ENCODE measurements around the gene LY6G6C.
A peak's percentile ranks its signal among the peaks of the same experiment; 100 is the strongest.

Gene LY6G6C

GRCh38 chr6:31727717-31728671, 6.4 kb upstream of the LY6G6C start:
- peaks cover 74% of the 10 kb centered on the region for H4K20me1 ChIP-seq
- peak overlapping the region; percentile 99 for H3K4me2 ChIP-seq
- no peaks in the 10 kb centered on the region for H3K9me3 ChIP-seq
- H3K4me3 ChIP-seq: peak overlapping the region; percentile 94
- H3K4me1 ChIP-seq: peaks cover 89% of the 10 kb centered on the region
- H3K27me3 ChIP-seq: no peaks in the 10 kb centered on the region
- H3K36me3 ChIP-seq: peaks cover 62% of the 10 kb centered on the region
- peak overlapping the region; percentile 88 for H3K27ac ChIP-seq
- peak overlapping the region; percentile 89 for H3K9ac ChIP-seq
- TF ChIP-seq Cebpa-rat (IDR thresholded peaks at IDR 0.05): no peak

GRCh38 chr6:31727034-31727716, 5.6 kb upstream of the LY6G6C start:
- Histone ChIP-seq H3K4me1 (peaks cover 90% of the 10 kb centered on the region), H3K36me3 (peaks cover 54% of the 10 kb centered on the region), H3K27ac (peak overlapping the region; percentile 88), H3K27me3 (no peaks in the 10 kb centered on the region), H3K4me3 (peak overlapping the region; percentile 11; the same call in 1 of the 2 replicates), H3K9ac (peak overlapping the region; percentile 68), H4K20me1 (peaks cover 68% of the 10 kb centered on the region), H3K4me2 (peak overlapping the region; percentile 99), H3K9me3 (no peaks in the 10 kb centered on the region)
- TF ChIP-seq Cebpa-rat (IDR thresholded peaks at IDR 0.05): no peak

- no peak overlapping the region for H3K9ac ChIP-seq
- no peak overlapping the region for H3K27ac ChIP-seq
- H3K4me2 ChIP-seq: peak overlapping the region; percentile 99
- no peak overlapping the region for H3K4me3 ChIP-seq
- H4K20me1 ChIP-seq: peaks cover 53% of the 10 kb centered on the region
- H3K9me3 ChIP-seq: no peaks in the 10 kb centered on the region
- no peak for TF ChIP-seq Cebpa-rat (IDR thresholded peaks at IDR 0.05)
- peaks cover 40% of the 10 kb centered on the region for H3K36me3 ChIP-seq
- peaks cover 87% of the 10 kb centered on the region for H3K4me1 ChIP-seq
- no peaks in the 10 kb centered on the region for H3K27me3 ChIP-seq
Measured at GRCh38 chr6:31725502-31726350, 4.2 kb upstream of the LY6G6C start.

GRCh38 chr6:31723980-31724691, 2.6 kb upstream of the LY6G6C start:
- H3K27ac ChIP-seq: peak overlapping the region; percentile 83
- H4K20me1 ChIP-seq: peaks cover 47% of the 10 kb centered on the region
- no peaks in the 10 kb centered on the region for H3K27me3 ChIP-seq
- H3K36me3 ChIP-seq: peaks cover 34% of the 10 kb centered on the region
- H3K9me3 ChIP-seq: no peaks in the 10 kb centered on the region
- H3K4me2 ChIP-seq: peak overlapping the region; percentile 99
- H3K4me3 ChIP-seq: peak overlapping the region; percentile 56
- TF ChIP-seq Cebpa-rat (IDR thresholded peaks at IDR 0.05): no peak
- peak overlapping the region; percentile 55; the same call in 1 of the 2 replicates for H3K9ac ChIP-seq
- peaks cover 79% of the 10 kb centered on the region for H3K4me1 ChIP-seq

GRCh38 chr6:31723245-31723979, 1.9 kb upstream of the LY6G6C start, which contains the start of gene MPIG6B:
Gene MPIG6B (plus strand): TSS chr6:31723373. CDS start chr6:31723384, 11 bp downstream.
- peak within 1 kb of the TSS; percentile 56 for H3K4me3 ChIP-seq
- H3K4me2 ChIP-seq: peak within 1 kb of the TSS; percentile 99
- peaks cover 29% of the 10 kb centered on the region for H3K36me3 ChIP-seq
- H4K20me1 ChIP-seq: peaks cover 39% of the 10 kb centered on the region
- H3K27ac ChIP-seq: peak within 1 kb of the TSS; percentile 83
- peaks cover 72% of the 10 kb centered on the region for H3K4me1 ChIP-seq
- H3K9ac ChIP-seq: peak within 1 kb of the TSS; percentile 55; the same call in 1 of the 2 replicates
- H3K27me3 ChIP-seq: no peaks in the 10 kb centered on the region
- no peaks in the 10 kb centered on the region for H3K9me3 ChIP-seq
- peak; percentile 31; the same call in 1 of the 2 replicates for TF ChIP-seq Cebpa-rat (IDR thresholded peaks at IDR 0.05)

GRCh38 chr6:31722173-31722572, 627 bp upstream of the LY6G6C start:
- Histone ChIP-seq H3K4me3 (no peak overlapping the region), H3K9me3 (no peaks in the 10 kb centered on the region), H3K36me3 (peaks cover 26% of the 10 kb centered on the region), H3K27me3 (no peaks in the 10 kb centered on the region), H4K20me1 (peaks cover 30% of the 10 kb centered on the region), H3K27ac (no peak overlapping the region), H3K4me1 (peaks cover 60% of the 10 kb centered on the region), H3K4me2 (peak overlapping the region; percentile 99; the same call in 1 of the 2 replicates), H3K9ac (no peak overlapping the region)
- TF ChIP-seq Cebpa-rat (IDR thresholded peaks at IDR 0.05): no peak

- Histone ChIP-seq H3K9ac (no peak overlapping the region), H3K4me2 (no peak overlapping the region)
- TF ChIP-seq Cebpa-rat (IDR thresholded peaks at IDR 0.05): no peak
Measured at GRCh38 chr6:31720196-31720770, 1.3 kb downstream of the LY6G6C start.

GRCh38 chr6:31719001-31719400, 2.5 kb downstream of the LY6G6C start:
- Histone ChIP-seq H3K27ac (no peak overlapping the region), H3K4me1 (peaks cover 44% of the 10 kb centered on the region), H3K27me3 (no peaks in the 10 kb centered on the region), H3K9ac (no peak overlapping the region), H3K4me3 (no peak overlapping the region), H4K20me1 (peaks cover 7% of the 10 kb centered on the region), H3K4me2 (no peak overlapping the region), H3K36me3 (peaks cover 2% of the 10 kb centered on the region; the same call in 1 of the 2 replicates), H3K9me3 (no peaks in the 10 kb centered on the region)
- TF ChIP-seq Cebpa-rat (IDR thresholded peaks at IDR 0.05): no peak

More at GRCh38 chr6:31720196-31720770, 1.3 kb downstream of the LY6G6C start:
- Histone ChIP-seq H3K27ac (no peak overlapping the region), H3K9me3 (no peaks in the 10 kb centered on the region), H4K20me1 (peaks cover 17% of the 10 kb centered on the region), H3K36me3 (peaks cover 7% of the 10 kb centered on the region; the same call in 1 of the 2 replicates), H3K27me3 (no peaks in the 10 kb centered on the region), H3K4me3 (no peak overlapping the region), H3K4me1 (peaks cover 44% of the 10 kb centered on the region)
